IMR-90 (cell line): Measurements from ENCODE around the gene UNC5B. TPM values are rescaled to one million over a fixed set of nuclear protein-coding genes. Genes with fewer than 3 reads are reported as not detected.

Experiments used
- ATAC-seq: fragments of 200-7000 bp; cut with Tn5 transposase; 2 replicates; pipeline ENCODE4 v1.9.1; 2020; ENCODE audit warnings: low read depth, mild to moderate bottlenecking, moderate library complexity
- BruUV-seq: library from RNA; stranded (reverse); fragments of 400-500 nt; replicated peaks from 2 replicates; lab custom pipeline; 2021; lab: Mats Ljungman, UMichigan
- CTCF ChIA-PET: fragments of 300-600 bp; formaldehyde crosslinking; extraction: SDS; loops from one replicate; lab custom pipeline; 2021; ENCODE audit warnings: antibody characterized with exemption; lab: Yijun Ruan, JAX
- POLR2A ChIA-PET: fragments of 300-600 bp; sonication (Branson Sonifier 250); formaldehyde crosslinking; loops from one replicate; lab custom pipeline; 2022; ENCODE audit warnings: antibody characterized with exemption; ENCODE audit not compliant: unreplicated experiment; lab: Charles Lee
- DNase-seq: peaks from one replicate; pipeline ENCODE4 v3.0.0; 2013
- H2AFZ ChIP-seq: replicated peaks from 2 replicates; pipeline ENCODE3; 2013; ENCODE audit warnings: low read length, mild to moderate bottlenecking; ENCODE audit not compliant: poor library complexity
- H2AK5ac ChIP-seq: 2 replicates; pipeline ENCODE4 v1.6.1; 2013; ENCODE audit warnings: low read depth, low read length, inconsistent platforms
- H2AK9ac ChIP-seq: replicated peaks from 2 replicates; pipeline ENCODE3; 2013; ENCODE audit warnings: mild to moderate bottlenecking, low read depth, low read length, moderate library complexity; ENCODE audit not compliant: poor library complexity
- H2BK120ac ChIP-seq: 2 replicates; pipeline ENCODE4 v1.6.1; 2013; ENCODE audit warnings: low read depth, low read length, inconsistent platforms
- H2BK15ac ChIP-seq: 3 replicates; pipeline ENCODE4 v1.6.1; 2013; ENCODE audit warnings: low read depth, low read length, inconsistent platforms
- H2BK20ac ChIP-seq: 2 replicates; pipeline ENCODE4 v1.6.1; 2013; ENCODE audit warnings: low read depth, mild to moderate bottlenecking, inconsistent platforms, low read length, moderate library complexity
- H2BK5ac ChIP-seq: 2 replicates; pipeline ENCODE4 v1.6.1; 2013; ENCODE audit warnings: mild to moderate bottlenecking, low read depth, low read length, inconsistent platforms; ENCODE audit not compliant: poor library complexity, severe bottlenecking
- H3K14ac ChIP-seq: replicated peaks from 2 replicates; pipeline ENCODE4 v1.6.1; 2013; ENCODE audit warnings: low read depth, low read length, inconsistent platforms
- H3K18ac ChIP-seq: 2 replicates; pipeline ENCODE4 v1.6.1; 2013; ENCODE audit warnings: low read depth, low read length, control low read depth
- H3K23ac ChIP-seq: 2 replicates; pipeline ENCODE4 v1.6.1; 2013; ENCODE audit warnings: low read depth, low read length, inconsistent platforms
- H3K27ac ChIP-seq: 2 replicates; pipeline ENCODE4 v1.5.1; 2013; ENCODE audit warnings: mild to moderate bottlenecking, control low read depth, low read length; ENCODE audit not compliant: insufficient read depth
- H3K27me3 ChIP-seq: 2 replicates; pipeline ENCODE4 v1.6.1; 2013; ENCODE audit warnings: low read length; ENCODE audit not compliant: control insufficient read depth, insufficient read depth
- H3K36me3 ChIP-seq: 2 replicates; pipeline ENCODE4 v1.6.1; 2013; ENCODE audit warnings: low read length, mixed read lengths; ENCODE audit not compliant: control insufficient read depth, insufficient read depth
- H3K4ac ChIP-seq: 2 replicates; pipeline ENCODE4 v1.6.1; 2013; ENCODE audit warnings: low read depth, low read length, inconsistent platforms
- H3K4me1 ChIP-seq: 2 replicates; pipeline ENCODE4 v1.6.1; 2013; ENCODE audit warnings: low read length, mixed read lengths; ENCODE audit not compliant: control insufficient read depth, insufficient read depth
- H3K4me2 ChIP-seq: 2 replicates; pipeline ENCODE4 v1.6.1; 2013; ENCODE audit warnings: low read depth, mild to moderate bottlenecking, control low read depth, low read length, moderate library complexity
- H3K4me3 ChIP-seq: 2 replicates; pipeline ENCODE4 v1.5.1; 2013; ENCODE audit warnings: low read depth, mild to moderate bottlenecking, control low read depth, low read length, moderate library complexity; ENCODE audit not compliant: insufficient read depth
- H3K56ac ChIP-seq: 2 replicates; pipeline ENCODE4 v1.6.1; 2013; ENCODE audit warnings: low read length, inconsistent platforms; ENCODE audit not compliant: insufficient read depth; ENCODE audit errors: extremely low read depth
- H3K79me1 ChIP-seq, 2 experiments: 2 replicates each; pipeline ENCODE4 v1.6.1; 2013; ENCODE audit warnings: low read length in 2 of 2, inconsistent platforms in 1 of 2, low read depth in 1 of 2
- H3K9ac ChIP-seq: 2 replicates; pipeline ENCODE4 v1.6.1; 2013; ENCODE audit warnings: low read depth, low read length, control low read depth
- H3K9me1 ChIP-seq: 2 replicates; pipeline ENCODE4 v1.6.1; 2013; ENCODE audit warnings: low read length, inconsistent platforms; ENCODE audit not compliant: insufficient read depth
- H3K9me3 ChIP-seq: 2 replicates; pipeline ENCODE4 v1.6.1; 2013; ENCODE audit warnings: low read length; ENCODE audit not compliant: control insufficient read depth, insufficient read depth
- H4K20me1 ChIP-seq: 2 replicates; pipeline ENCODE4 v1.6.1; 2013; ENCODE audit warnings: low read length, inconsistent platforms; ENCODE audit not compliant: insufficient read depth
- H4K5ac ChIP-seq: 2 replicates; pipeline ENCODE4 v1.6.1; 2013; ENCODE audit warnings: mild to moderate bottlenecking, low read depth, low read length, control low read depth
- H4K8ac ChIP-seq, 2 experiments: 2 replicates each; pipeline ENCODE4 v1.6.1; 2013; ENCODE audit warnings: low read depth in 2 of 2, low read length in 2 of 2, control low read depth in 1 of 2, inconsistent platforms in 1 of 2
- H4K91ac ChIP-seq: 2 replicates; pipeline ENCODE4 v1.6.1; 2013; ENCODE audit warnings: low read depth, low read length, inconsistent platforms; ENCODE audit not compliant: insufficient read depth
- BHLHE40 ChIP-seq: fragments of 150-350 bp; IDR thresholded peaks from 2 replicates; pipeline ENCODE4 v1.6.1; 2016; ENCODE audit warnings: mild to moderate bottlenecking, low read depth, low read length
- CEBPB ChIP-seq: IDR thresholded peaks from 2 replicates; pipeline ENCODE4 v1.6.1; 2012; ENCODE audit warnings: low read depth, low read length, improper control_type of control experiment
- CHD1 ChIP-seq: IDR thresholded peaks from 2 replicates; pipeline ENCODE4 v1.6.1; 2012; ENCODE audit warnings: low read depth, low read length, improper control_type of control experiment
- FOS ChIP-seq: fragments of 150-350 bp; IDR thresholded peaks from 2 replicates; pipeline ENCODE4 v1.6.1; 2016; ENCODE audit warnings: low read depth, low read length
- MAFK ChIP-seq: IDR thresholded peaks from 2 replicates; pipeline ENCODE4 v1.6.1; 2012; ENCODE audit warnings: low read depth, low read length, improper control_type of control experiment
- MXI1 ChIP-seq: IDR thresholded peaks from 2 replicates; pipeline ENCODE4 v1.6.1; 2012; ENCODE audit warnings: low read depth, mild to moderate bottlenecking, low read length, moderate library complexity, borderline replicate concordance
- NFE2L2 ChIP-seq: fragments of 150-350 bp; IDR thresholded peaks from 2 replicates; pipeline ENCODE4 v1.6.1; 2016; ENCODE audit warnings: low read depth, mild to moderate bottlenecking, low read length
- POLR2A ChIP-seq: IDR thresholded peaks from 2 replicates; pipeline ENCODE4 v1.6.1; 2012; ENCODE audit warnings: mild to moderate bottlenecking, low read depth, low read length
- RAD21 ChIP-seq: IDR thresholded peaks from 2 replicates; pipeline ENCODE4 v1.6.1; 2012; ENCODE audit warnings: low read length, improper control_type of control experiment
- RCOR1 ChIP-seq: IDR thresholded peaks from 2 replicates; pipeline ENCODE4 v1.6.1; 2012; ENCODE audit warnings: mild to moderate bottlenecking, low read length, improper control_type of control experiment; ENCODE audit not compliant: insufficient replicate concordance
- RFX5 ChIP-seq: IDR thresholded peaks from 2 replicates; pipeline ENCODE4 v1.8.0; 2012; ENCODE audit warnings: low read depth, mild to moderate bottlenecking, low read length, moderate library complexity
- SMC3 ChIP-seq: fragments of 150-350 bp; IDR thresholded peaks from 2 replicates; pipeline ENCODE4 v1.6.1; 2016; ENCODE audit warnings: low read depth, mild to moderate bottlenecking, antibody characterized with exemption, low read length, moderate library complexity
- WGBS, 2 experiments: methylation state at CpG; one replicate each; pipeline versions ENCODE4 v1.1.5 to v1.1.7; 2013; ENCODE audit warnings: missing lambda C conversion rate in 2 of 2; ENCODE audit not compliant: insufficient read length in 1 of 2; ENCODE audit errors: extremely low coverage in 2 of 2; 5-methylcytosine and 5-hydroxymethylcytosine counted together
- dilution Hi-C: fragments of 300-500 bp; cut with HindIII; formaldehyde crosslinking; loops from one replicate; pipeline ENCODE4 v1.14.3; 2018; ENCODE audit warnings: low sequenced_read_pairs; ENCODE audit not compliant: unreplicated experiment
- in situ Hi-C: fragments of 300-500 bp; cut with MboI; formaldehyde crosslinking; loops from 3 replicates; pipeline ENCODE4 v1.14.3; 2019; ENCODE audit warnings: low sequenced_read_pairs, inconsistent platforms, mixed read lengths
- intact Hi-C: fragments of 100-400 bp; cut with micrococcal nuclease; formaldehyde crosslinking; loops from 2 replicates; pipeline ENCODE4 v1.10.0; 2022
- polyA plus RNA-seq, 3 experiments: library from polyadenylated mRNA; depleted of rRNA; stranded (reverse); fragments of >200 nt; gene quantifications; 2 replicates each; pipeline ENCODE4 v1.2.3, GENCODE V29; 2012; ENCODE audit warnings: low replicate concordance in 1 of 3
- total RNA-seq: library from RNA; depleted of rRNA; stranded (reverse); fragments of >200 nt; gene quantifications from 2 replicates; pipeline ENCODE4 v1.2.3, GENCODE V29; 2012
- TF ChIP-seq, protein P1 (sequence below): conservative IDR thresholded peaks from 2 replicates; pipeline ENCODE4 v1.5.1; 2012; ENCODE audit warnings: mild to moderate bottlenecking, low read depth, low read length, improper control_type of control experiment
- TF ChIP-seq, protein P2 (sequence below): fragments of 150-350 bp; IDR thresholded peaks from 2 replicates; pipeline ENCODE4 v1.6.1; 2017; ENCODE audit warnings: mild to moderate bottlenecking, antibody characterized with exemption, low read length, low read depth
- TF ChIP-seq, protein P3 (sequence below): fragments of 150-350 bp; IDR thresholded peaks from 2 replicates; pipeline ENCODE4 v1.6.1; 2016; ENCODE audit warnings: low read depth, mild to moderate bottlenecking, low read length, moderate library complexity, borderline replicate concordance

Gene UNC5B
- total and polyA plus RNA-seq, 2 of the 4 experiments (the other 2 are of a cell fraction) = 1.6 to 4.2 TPM

DNA sequence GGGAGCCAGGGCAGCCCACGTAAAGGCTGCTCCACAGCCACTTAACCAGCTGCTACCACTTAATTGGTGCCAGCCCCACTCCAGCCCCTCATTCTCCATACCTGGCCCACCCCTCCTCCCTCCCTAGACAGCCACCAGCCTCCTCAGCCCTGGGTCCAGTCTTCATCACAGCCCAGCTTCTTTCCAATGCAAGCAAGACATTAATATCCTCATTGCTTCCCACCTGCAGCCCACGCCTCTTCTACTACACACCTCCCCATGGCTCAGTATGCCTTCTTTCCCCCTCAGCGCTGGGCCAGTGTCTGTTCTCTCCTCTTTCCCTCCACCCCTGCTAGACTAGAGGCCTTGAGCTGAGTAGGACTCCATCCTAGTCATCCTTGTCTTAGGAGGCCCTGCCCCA, 33.5 kb upstream of the UNC5B start:
- H4K20me1 ChIP-seq = no peaks in the 10 kb centered on the region
- no peak overlapping the region for H3K9ac ChIP-seq
- no peak overlapping the region for H2BK120ac ChIP-seq
- no peaks in the 10 kb centered on the region for H3K9me1 ChIP-seq
- dilution Hi-C loops (no loop called here), intact Hi-C loops (no loop called here), in situ Hi-C loops (no loop called here)
- H3K27me3 ChIP-seq = peaks cover 41% of the 10 kb centered on the region
- H3K23ac ChIP-seq = no peak overlapping the region
- no peak overlapping the region for H3K18ac ChIP-seq
- no peak overlapping the region for H2BK5ac ChIP-seq
- H3K27ac ChIP-seq = no peak overlapping the region
- no CpG with 5 or more reads among the region's 3 CpGs for WGBS, 2 experiments
- H3K14ac ChIP-seq = no peak overlapping the region
- H2BK15ac ChIP-seq = no peak overlapping the region
- no TSS peak for BruUV-seq
- H2AK9ac ChIP-seq = no peak overlapping the region
- no peak overlapping the region for H2BK20ac ChIP-seq
- no peak overlapping the region for H3K56ac ChIP-seq
- H4K91ac ChIP-seq = no peak overlapping the region
- ChIA-PET POLR2A (no interaction called here), CTCF (no interaction called here)
- no peak overlapping the region for H4K8ac ChIP-seq
- no peak overlapping the region for H3K4ac ChIP-seq
- H3K9me3 ChIP-seq = no peaks in the 10 kb centered on the region
- H3K4me1 ChIP-seq = no peaks in the 10 kb centered on the region
- TF ChIP-seq CHD1 (no peak), RAD21 (no peak), MXI1 (no peak), MAFK (no peak), SMC3 (no peak), RCOR1 (no peak), CEBPB (no peak), NFE2L2 (no peak), FOS (no peak), RFX5 (no peak), BHLHE40 (no peak), POLR2A (no peak)
- TF ChIP-seq, protein P1, sequence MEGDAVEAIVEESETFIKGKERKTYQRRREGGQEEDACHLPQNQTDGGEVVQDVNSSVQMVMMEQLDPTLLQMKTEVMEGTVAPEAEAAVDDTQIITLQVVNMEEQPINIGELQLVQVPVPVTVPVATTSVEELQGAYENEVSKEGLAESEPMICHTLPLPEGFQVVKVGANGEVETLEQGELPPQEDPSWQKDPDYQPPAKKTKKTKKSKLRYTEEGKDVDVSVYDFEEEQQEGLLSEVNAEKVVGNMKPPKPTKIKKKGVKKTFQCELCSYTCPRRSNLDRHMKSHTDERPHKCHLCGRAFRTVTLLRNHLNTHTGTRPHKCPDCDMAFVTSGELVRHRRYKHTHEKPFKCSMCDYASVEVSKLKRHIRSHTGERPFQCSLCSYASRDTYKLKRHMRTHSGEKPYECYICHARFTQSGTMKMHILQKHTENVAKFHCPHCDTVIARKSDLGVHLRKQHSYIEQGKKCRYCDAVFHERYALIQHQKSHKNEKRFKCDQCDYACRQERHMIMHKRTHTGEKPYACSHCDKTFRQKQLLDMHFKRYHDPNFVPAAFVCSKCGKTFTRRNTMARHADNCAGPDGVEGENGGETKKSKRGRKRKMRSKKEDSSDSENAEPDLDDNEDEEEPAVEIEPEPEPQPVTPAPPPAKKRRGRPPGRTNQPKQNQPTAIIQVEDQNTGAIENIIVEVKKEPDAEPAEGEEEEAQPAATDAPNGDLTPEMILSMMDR = no peak
- TF ChIP-seq, protein P2, sequence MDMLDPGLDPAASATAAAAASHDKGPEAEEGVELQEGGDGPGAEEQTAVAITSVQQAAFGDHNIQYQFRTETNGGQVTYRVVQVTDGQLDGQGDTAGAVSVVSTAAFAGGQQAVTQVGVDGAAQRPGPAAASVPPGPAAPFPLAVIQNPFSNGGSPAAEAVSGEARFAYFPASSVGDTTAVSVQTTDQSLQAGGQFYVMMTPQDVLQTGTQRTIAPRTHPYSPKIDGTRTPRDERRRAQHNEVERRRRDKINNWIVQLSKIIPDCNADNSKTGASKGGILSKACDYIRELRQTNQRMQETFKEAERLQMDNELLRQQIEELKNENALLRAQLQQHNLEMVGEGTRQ = no peak
- TF ChIP-seq, protein P3, sequence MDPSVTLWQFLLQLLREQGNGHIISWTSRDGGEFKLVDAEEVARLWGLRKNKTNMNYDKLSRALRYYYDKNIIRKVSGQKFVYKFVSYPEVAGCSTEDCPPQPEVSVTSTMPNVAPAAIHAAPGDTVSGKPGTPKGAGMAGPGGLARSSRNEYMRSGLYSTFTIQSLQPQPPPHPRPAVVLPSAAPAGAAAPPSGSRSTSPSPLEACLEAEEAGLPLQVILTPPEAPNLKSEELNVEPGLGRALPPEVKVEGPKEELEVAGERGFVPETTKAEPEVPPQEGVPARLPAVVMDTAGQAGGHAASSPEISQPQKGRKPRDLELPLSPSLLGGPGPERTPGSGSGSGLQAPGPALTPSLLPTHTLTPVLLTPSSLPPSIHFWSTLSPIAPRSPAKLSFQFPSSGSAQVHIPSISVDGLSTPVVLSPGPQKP = no peak
- no peak for DNase-seq
- H3K4me3 ChIP-seq = no peak overlapping the region
- no peaks in the 10 kb centered on the region for H3K36me3 ChIP-seq
- ATAC-seq = no peak
- H3K79me1 ChIP-seq = no peaks in the 10 kb centered on the region
- H2AFZ ChIP-seq = no peak overlapping the region
- no peak overlapping the region for H4K5ac ChIP-seq
- no peak overlapping the region for H2AK5ac ChIP-seq
- no peak overlapping the region for H3K4me2 ChIP-seq
